Tibial nerve (tissue), 4 donors: Measurements from ENCODE around the gene CUEDC1. TPM values are rescaled to one million over a fixed set of nuclear protein-coding genes. Genes with fewer than 3 reads are reported as not detected.
A peak's percentile ranks its signal among the peaks of the same experiment; 100 is the strongest.

Source experiments
- DNase-seq, 2 donors: peaks; one replicate each; pipeline ENCODE4 v3.0.0-alpha.2; 2019; ENCODE audit warnings: low spot score in 2 of 2
- H3K27ac ChIP-seq, 4 donors: fragments of 200-600 bp; sonication (generic) in 3 of 4; one replicate each; pipeline ENCODE4 v1.5.1; 2017 to 2019; ENCODE audit warnings: mild to moderate bottlenecking in 1 of 4
- H3K27me3 ChIP-seq, 2 donors: fragments of 200-600 bp; sonication (generic) in 1 of 2; one replicate each; pipeline versions ENCODE4 v1.5.1 to v1.6.0; 2017 to 2019
- H3K36me3 ChIP-seq, 3 donors: fragments of 200-600 bp; sonication (generic); one replicate each; pipeline ENCODE4 v1.5.1; 2018 to 2019
- H3K4me1 ChIP-seq, 4 donors: fragments of 200-600 bp; sonication (generic) in 3 of 4; one replicate each; pipeline ENCODE4 v1.5.1; 2017 to 2019
- H3K4me3 ChIP-seq, 4 donors: fragments of 200-600 bp; sonication (generic) in 3 of 4; one replicate each; pipeline ENCODE4 v1.5.1; 2017 to 2019; ENCODE audit warnings: mild to moderate bottlenecking in 1 of 4, moderate library complexity in 1 of 4
- H3K9me3 ChIP-seq, 4 donors: fragments of 200-600 bp; sonication (generic) in 3 of 4; one replicate each; pipeline ENCODE4 v1.5.1; 2017 to 2019
- CTCF ChIP-seq, 5 experiments: fragments of 200-600 bp in 3 of 5; fragments of 450-650 bp in 2 of 5; sonication (generic) in 3 of 5; IDR thresholded peaks; one replicate each; pipeline ENCODE4 v1.5.1; 2016 to 2019; ENCODE audit warnings: antibody characterized with exemption in 5 of 5, mild to moderate bottlenecking in 3 of 5, moderate library complexity in 2 of 5
- EP300 ChIP-seq, 2 donors: sonication (generic); formaldehyde crosslinking; IDR thresholded peaks; one replicate each; pipeline ENCODE4 v1.6.1; 2017; ENCODE audit warnings: antibody characterized with exemption in 2 of 2, mild to moderate bottlenecking in 1 of 2
- POLR2A ChIP-seq, 2 donors: fragments of 450-650 bp; IDR thresholded peaks; one replicate each; pipeline ENCODE4 v1.6.1; 2017; ENCODE audit warnings: antibody characterized with exemption in 2 of 2, mild to moderate bottlenecking in 2 of 2, moderate library complexity in 2 of 2
- WGBS, 2 donors: methylation state at CpG; one replicate each; pipeline ENCODE4 v1.1.5; 2018; 5-methylcytosine and 5-hydroxymethylcytosine counted together
- total RNA-seq, 4 donors: library from RNA; depleted of rRNA; stranded (reverse); fragments of >200 nt; gene quantifications; one replicate each; pipeline ENCODE4 v1.1.0, GENCODE V29; 2016

CUEDC1 gene
- total RNA-seq, 4 donors from 2014 or later: 32.1 to 55.5 (median 38.8) TPM

DNA sequence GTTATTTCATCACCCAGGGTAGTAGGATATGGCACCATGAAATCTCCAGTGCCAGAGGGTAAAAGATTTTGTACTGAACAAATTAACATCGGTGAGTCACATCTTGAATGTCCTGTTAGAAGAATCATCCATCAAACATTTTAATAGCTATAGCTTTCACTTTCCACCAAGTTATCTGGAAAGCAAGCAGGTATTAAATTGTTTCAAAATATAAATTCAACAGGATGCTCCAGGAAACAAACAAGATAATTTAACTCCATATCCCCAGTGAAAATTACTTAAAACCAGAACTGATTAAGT is 30.4 kb upstream of the CUEDC1 start:
- H3K4me1 ChIP-seq: peaks cover 0 to 72% (median 56%) of the 10 kb centered on the region in 4 donors
- DNase-seq: no peak
- H3K4me3 ChIP-seq: no peak overlapping the region
- H3K9me3 ChIP-seq: no peaks in the 10 kb centered on the region
- no peak for TF ChIP-seq POLR2A (IDR thresholded peaks at IDR 0.05)
- TF ChIP-seq EP300 (IDR thresholded peaks at IDR 0.05): no peak
- TF ChIP-seq CTCF (IDR thresholded peaks at IDR 0.05): no peak
- H3K27me3 ChIP-seq: no peaks in the 10 kb centered on the region
- WGBS, 2 donors: 6 to 16% methylated on average over 1 of the region's 1 CpG
- H3K27ac ChIP-seq: peak overlapping the region in 2 of 4 donors; percentile 98 to 99
- H3K36me3 ChIP-seq: peaks cover 0 to 7% (median 0%) of the 10 kb centered on the region in 3 donors

- Histone ChIP-seq H3K4me3 (no peak overlapping the region), H3K27me3 (no peaks in the 10 kb centered on the region), H3K9me3 (no peaks in the 10 kb centered on the region), H3K4me1 (peaks cover 0 to 71% (median 56%) of the 10 kb centered on the region in 4 donors), H3K27ac (peak overlapping the region in 2 of 4 donors; percentile 98 to 99), H3K36me3 (peaks cover 0 to 12% (median 0%) of the 10 kb centered on the region in 3 donors)
- DNase-seq: no peak
- 37 to 46% methylated on average over 4 of the region's 4 CpGs for WGBS, 2 donors
- TF ChIP-seq EP300 (IDR thresholded peaks at IDR 0.05) (no peak), POLR2A (IDR thresholded peaks at IDR 0.05) (no peak)
Measured at GRCh38 chr17:57984936-57985674, 29.9 kb upstream of the CUEDC1 start.

GRCh38 chr17:57984261-57984890 is 29.2 kb upstream of the CUEDC1 start:
- no peaks in the 10 kb centered on the region for H3K27me3 ChIP-seq
- H3K36me3 ChIP-seq: peaks cover 0 to 19% (median 0%) of the 10 kb centered on the region in 3 donors
- no peak for TF ChIP-seq EP300 (IDR thresholded peaks at IDR 0.05)
- TF ChIP-seq POLR2A (IDR thresholded peaks at IDR 0.05): no peak
- TF ChIP-seq CTCF (IDR thresholded peaks at IDR 0.05): no peak
- H3K9me3 ChIP-seq: no peaks in the 10 kb centered on the region
- no peak for DNase-seq
- peaks cover 0 to 64% (median 56%) of the 10 kb centered on the region in 4 donors for H3K4me1 ChIP-seq
- H3K27ac ChIP-seq: peak overlapping the region in 2 of 4 donors; percentile 98 to 99
- no peak overlapping the region for H3K4me3 ChIP-seq
- WGBS, 2 donors: 21 to 26% methylated on average over 4 of the region's 4 CpGs

DNA sequence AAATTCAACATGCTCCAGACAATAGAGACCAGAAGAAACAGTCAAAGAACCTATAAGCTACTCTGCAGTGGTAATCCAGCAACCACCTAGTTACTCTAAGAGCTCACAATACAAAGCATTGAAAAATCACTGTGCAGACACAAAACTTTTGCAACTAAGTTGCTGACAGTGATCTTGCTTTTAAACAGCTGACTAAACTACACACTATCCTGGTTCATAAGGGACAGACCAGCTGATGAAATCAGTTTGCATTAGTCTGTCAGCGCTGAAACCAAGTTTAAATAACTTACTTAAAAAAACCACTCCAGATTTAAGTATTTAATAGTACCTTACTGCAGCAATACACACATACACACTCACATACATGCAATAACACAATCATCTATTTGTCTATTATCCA is 28.2 kb upstream of the CUEDC1 start:
- no peak overlapping the region for H3K27ac ChIP-seq
- H3K4me1 ChIP-seq: peaks cover 0 to 55% (median 49%) of the 10 kb centered on the region in 4 donors
- H3K9me3 ChIP-seq: no peaks in the 10 kb centered on the region
- WGBS, 2 donors: 71 to 82% methylated on average over 1 of the region's 1 CpG
- TF ChIP-seq POLR2A (IDR thresholded peaks at IDR 0.05) (no peak), CTCF (IDR thresholded peaks at IDR 0.05) (no peak), EP300 (IDR thresholded peaks at IDR 0.05) (no peak)
- no peaks in the 10 kb centered on the region for H3K27me3 ChIP-seq
- H3K36me3 ChIP-seq: peaks cover 0 to 29% (median 6%) of the 10 kb centered on the region in 3 donors
- no peak overlapping the region for H3K4me3 ChIP-seq
- DNase-seq: no peak

GRCh38 chr17:57982452-57983170 is 27.4 kb upstream of the CUEDC1 start:
- Histone ChIP-seq H3K4me3 (no peak overlapping the region), H3K4me1 (peaks cover 0 to 55% (median 49%) of the 10 kb centered on the region in 4 donors), H3K36me3 (peaks cover 0 to 37% (median 6%) of the 10 kb centered on the region in 3 donors), H3K27ac (no peak overlapping the region), H3K9me3 (no peaks in the 10 kb centered on the region), H3K27me3 (no peaks in the 10 kb centered on the region)
- 72 to 83% methylated on average over 14 of the region's 14 CpGs for WGBS, 2 donors
- TF ChIP-seq POLR2A (IDR thresholded peaks at IDR 0.05): no peak
- no peak for TF ChIP-seq EP300 (IDR thresholded peaks at IDR 0.05)
- TF ChIP-seq CTCF (IDR thresholded peaks at IDR 0.05): no peak
- no peak for DNase-seq
